Esophagus muscularis mucosa (tissue), 4 donors: ENCODE measurements around the gene PMFBP1.

Experiments used
- CTCF ChIP-seq, 3 experiments: fragments of 200-600 bp in 2 of 3; fragments of 450-650 bp in 1 of 3; sonication (generic) in 2 of 3; IDR thresholded peaks; one replicate each; pipeline ENCODE4 v1.5.1; 2017 to 2019; ENCODE audit warnings: antibody characterized with exemption in 3 of 3, mild to moderate bottlenecking in 2 of 3, moderate library complexity in 1 of 3
- EP300 ChIP-seq: sonication (generic); formaldehyde crosslinking; IDR thresholded peaks from one replicate; pipeline ENCODE4 v1.6.1; 2017; ENCODE audit warnings: antibody characterized with exemption
- POLR2A ChIP-seq: fragments of 450-650 bp; IDR thresholded peaks from one replicate; pipeline ENCODE4 v1.6.1; 2017; ENCODE audit warnings: antibody characterized with exemption, moderate library complexity, mild to moderate bottlenecking, low read depth
- POLR2AphosphoS5 ChIP-seq, 2 donors: sonication (generic); formaldehyde crosslinking; IDR thresholded peaks; one replicate each; pipeline ENCODE4 v1.6.1; 2017; ENCODE audit warnings: antibody characterized with exemption in 2 of 2

- TF ChIP-seq CTCF (IDR thresholded peaks at IDR 0.05) (no peak), EP300 (no peak), POLR2AphosphoS5 (IDR thresholded peaks at IDR 0.05) (no peak), POLR2A (no peak)
Observed at GRCh38 chr16:72072514-72073342, 99.2 kb downstream of the PMFBP1 start.
